HG03108 (cell line): ENCODE results near the gene PIGM.
"Not testable (repeated sequence)": the region's sequence is repeated elsewhere in the genome, so short reads cannot be mapped to it uniquely, and the experiment has no call there.

Source experiments
- ATAC-seq: cut with Tn5 transposase; IDR thresholded peaks from one replicate; pipeline ENCODE4 v1.9.1; 2021; ENCODE audit warnings: moderate library complexity; ENCODE audit not compliant: unreplicated experiment

Gene PIGM

GRCh38 chr1:160061369-160062229, 29.8 kb upstream of the PIGM start:
- no peak for ATAC-seq

DNA sequence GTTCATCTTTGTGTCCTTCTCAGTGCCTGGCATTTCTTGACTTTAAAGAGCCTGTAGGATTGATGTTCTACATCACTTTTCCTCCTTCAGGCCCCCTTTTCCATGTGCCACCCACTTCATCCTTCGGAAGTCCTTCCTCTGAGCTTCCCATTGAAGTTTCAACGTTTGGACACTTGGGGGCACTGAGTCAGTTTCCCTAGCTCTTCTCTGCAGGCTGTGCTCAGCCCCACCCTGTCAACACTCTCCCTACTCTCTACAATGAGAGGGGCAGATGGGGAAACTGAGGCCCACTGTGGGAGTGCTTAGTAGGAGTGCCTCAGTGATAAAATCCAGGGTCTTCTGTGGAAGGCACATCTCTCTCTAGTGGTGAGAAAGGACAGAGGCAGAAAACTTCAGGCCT, 26.3 kb upstream of the PIGM start:
- no peak for ATAC-seq

DNA sequence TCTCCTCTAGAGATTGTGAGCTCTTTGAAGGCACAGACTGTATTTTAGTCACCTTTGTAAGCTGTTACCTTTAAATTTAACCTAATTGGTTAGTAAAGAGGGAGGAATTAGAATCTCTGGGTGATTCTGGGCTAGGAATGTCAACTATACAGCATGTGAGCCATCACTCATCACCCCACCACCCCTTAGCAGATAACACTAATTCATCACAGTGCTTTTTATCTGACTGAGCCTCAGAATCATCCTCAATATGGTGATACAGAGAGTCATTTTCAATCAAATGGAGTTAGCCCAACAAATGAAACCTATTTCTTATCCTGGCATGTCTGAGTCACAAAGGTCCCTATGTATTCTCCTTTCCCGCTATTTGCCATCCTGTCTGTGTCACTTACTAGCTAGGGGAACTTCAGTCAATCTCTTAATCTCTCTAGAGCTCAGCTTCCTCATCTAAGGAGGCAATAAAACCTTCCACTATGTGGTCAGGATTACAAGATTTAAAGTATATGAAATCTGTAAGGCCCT, 24.9 kb upstream of the PIGM start:
- no peak for ATAC-seq

GRCh38 chr1:160053548-160054365, 22.0 kb upstream of the PIGM start:
- no peak for ATAC-seq

DNA sequence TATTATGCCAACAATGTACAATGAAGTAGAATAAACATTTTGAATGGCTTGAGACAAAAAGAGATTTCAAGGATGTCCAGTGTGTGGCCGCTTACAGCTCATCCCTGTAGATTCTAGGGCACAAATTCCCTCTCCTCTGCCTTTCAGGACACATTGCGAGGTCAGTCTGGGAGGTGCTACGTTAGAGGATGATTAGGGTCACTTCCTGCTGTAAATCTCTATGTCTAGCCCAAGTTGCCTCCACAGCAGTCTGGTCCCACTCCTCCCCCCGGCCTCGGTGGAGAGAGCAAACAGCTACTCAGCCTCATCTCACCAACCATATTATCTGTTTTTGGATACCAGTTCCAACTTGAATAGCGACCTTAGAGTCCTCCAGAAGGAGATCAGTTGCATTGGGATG, 21.1 kb upstream of the PIGM start:
- no peak for ATAC-seq

DNA sequence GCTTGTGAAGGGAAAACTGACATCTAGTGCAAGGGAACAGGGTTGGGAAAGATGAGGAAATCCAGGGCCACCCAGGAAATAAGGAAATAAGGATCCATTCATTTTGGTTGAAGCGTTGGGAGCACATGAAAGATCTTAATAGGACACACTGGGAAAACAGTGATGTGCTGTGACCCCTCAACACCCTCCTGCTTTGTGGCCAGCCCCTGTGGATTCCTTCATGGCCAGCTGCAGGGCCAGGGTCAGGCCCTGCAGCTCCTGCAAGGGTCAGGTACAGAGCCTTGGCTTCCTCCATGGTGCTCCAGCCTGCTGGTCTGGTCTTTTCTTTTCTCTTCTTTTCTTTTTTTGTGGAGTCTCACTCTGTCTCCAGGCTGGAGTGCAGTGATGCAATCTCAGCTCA, 18.8 kb upstream of the PIGM start:
- no peak for ATAC-seq

DNA sequence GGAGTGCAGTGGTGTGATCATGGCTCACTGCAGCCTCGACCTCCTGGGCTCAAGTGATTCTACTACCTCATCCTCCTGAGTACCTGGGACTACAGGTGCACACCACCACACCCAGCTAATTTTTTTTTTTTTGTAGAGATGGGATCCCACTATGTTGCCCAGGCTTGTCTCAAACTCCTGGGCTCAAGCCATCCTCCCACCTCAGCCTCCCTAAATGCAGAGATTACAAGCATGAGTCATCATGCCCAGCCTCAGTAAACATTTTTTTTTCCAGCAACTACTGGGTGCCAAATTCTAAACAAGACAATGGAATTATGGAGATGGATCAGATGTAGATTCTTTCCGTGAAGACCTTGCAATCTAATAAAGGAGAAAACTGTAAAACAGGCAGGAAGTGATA, 18.4 kb upstream of the PIGM start:
- not testable (repeated sequence) for ATAC-seq

GRCh38 chr1:160049101-160049500, 17.3 kb upstream of the PIGM start:
- no peak for ATAC-seq

DNA sequence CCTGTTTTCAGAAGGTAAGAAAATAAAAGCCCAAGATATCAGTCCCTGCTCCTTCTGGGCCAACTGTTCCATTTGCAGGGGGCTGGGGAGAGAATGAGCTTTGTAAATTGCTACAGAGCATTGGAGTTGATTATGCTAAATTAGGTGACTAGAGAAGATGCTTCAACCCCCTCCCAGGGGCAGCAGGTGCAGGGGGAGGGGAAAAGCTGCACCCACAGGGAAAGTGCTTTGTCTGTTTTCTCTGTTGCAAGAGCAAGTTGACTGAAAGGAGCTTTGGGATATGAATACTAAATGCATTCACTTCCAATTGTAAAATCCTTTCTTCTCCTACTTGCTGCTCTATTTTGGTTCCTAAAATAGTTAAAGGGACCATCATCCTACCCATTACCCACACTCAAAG, 16.5 kb upstream of the PIGM start:
- no peak for ATAC-seq

DNA sequence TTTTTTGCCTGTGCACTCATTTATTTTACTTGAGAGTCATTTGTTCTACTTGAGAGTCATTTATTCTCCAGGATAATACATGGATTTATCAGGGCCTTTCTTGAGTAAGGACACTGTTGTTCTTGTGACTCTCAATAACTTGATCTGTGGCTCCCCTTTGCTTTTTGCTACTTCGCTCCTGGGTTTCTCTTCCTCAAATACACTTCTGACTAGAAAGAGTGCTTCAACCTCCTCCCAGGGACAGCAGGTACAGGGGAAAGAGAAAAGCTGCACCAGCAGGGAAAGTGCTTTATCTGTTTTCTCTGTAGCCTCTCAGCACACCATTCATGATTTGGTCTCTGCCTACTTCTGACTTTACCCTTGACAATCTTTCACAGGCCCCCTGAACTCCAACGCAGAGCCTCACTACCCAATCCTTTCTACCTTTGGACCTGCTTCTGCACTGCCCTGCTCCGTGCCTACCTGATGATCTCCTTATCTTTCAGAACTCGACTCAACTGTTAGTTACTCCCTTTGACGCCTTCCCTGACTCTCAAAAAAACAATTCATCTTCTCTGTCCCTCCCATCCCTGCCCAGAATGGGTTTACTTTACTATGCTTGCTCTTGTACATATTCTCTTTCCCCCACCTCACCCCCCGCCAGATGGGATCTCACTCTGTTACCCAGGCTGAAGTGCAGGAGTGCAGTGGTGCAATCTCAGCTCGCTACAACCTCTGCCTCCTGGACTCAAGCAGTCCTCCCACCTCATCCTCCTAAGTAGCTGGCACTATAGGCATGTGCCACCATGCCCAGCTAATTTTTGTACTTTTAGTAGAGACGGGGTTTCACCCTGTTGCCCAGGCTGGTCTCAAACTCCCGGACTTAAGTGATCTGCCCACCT, 15.6 kb upstream of the PIGM start:
- ATAC-seq = no peak

DNA sequence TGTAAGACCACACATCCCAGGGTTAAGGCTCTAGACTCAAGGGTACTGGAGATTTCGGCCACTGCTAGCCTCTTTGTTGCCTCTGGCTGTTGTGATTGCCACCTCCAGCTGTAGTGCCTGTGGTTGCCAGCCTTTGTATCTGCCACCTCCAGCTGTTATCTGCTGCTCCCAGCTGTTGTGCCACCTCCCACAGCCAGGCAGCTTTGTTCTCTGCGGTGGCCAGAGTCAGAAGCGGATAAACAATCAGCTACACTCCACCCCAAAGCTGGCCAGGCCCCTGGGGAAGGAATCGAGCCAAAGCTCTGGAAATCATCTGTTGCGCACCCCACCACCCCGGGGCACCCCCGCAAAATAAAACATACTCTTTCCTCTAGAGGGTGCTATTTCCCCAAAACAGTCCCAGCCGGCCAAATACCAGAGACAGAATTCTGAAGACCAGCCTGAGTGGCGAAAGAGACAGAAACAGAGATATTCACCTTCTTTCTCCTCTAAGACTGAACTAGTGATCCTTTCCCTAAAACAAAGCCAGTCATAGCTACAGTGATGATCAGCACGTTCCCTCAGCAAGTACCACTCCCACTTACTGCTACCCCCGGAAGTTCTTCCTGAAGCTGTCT, 14.8 kb upstream of the PIGM start:
- ATAC-seq = no peak

DNA sequence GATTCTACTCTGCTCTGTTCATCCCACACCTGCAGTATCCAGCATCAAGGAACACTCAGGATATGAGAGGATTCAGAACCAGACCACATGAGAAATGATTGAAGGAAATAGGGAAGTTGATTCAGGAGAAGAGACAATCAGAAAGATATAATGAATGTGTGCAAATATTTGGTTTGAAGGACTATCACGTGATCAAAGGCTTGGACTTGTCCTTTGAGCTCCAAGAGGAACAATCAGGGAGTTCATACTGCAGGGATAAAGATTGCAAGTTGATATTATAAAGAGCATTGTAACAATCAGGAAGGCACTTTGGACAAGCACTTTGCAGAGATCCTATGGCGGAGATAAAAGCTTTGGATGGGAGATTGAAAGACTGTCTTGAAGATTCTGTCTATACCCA, 13.9 kb upstream of the PIGM start:
- ATAC-seq = no peak

DNA sequence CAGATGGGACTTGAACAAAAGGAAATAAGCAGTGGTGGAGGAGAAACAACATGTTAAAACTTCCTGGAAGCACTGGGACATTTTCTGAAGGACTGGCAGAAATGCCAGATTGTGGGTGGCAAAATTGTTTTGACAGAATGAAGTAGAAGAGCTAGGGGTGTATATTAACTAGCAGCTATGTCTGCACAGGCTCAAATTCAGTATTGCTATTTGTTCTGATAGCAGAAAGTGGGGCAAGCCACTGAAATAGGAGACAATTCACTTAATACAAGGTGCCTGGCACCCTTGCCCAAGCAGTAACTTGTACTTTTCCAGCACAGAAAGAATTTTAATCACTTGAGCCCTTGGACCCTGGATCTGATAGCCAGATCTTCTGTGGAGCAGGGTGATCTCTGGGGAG, 11.8 kb upstream of the PIGM start:
- ATAC-seq = no peak

DNA sequence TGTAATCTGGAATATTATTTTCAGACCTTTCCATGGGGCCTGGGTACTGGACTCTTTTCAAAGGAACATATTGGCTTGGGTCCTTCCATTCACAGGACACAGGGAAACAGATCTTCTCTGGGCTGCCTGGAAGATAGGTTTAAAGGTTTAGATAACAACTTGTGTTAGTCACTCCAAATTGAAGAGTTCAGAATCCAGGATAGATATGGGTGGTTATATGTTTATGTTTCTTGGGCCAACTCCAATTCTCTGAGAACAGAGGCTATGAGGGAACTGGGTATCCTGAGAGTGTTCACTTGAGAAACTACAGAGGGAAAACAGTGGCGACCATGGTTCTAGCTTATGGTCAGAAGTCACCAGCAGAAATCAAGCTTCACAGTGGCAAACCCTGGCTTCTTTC, 8.7 kb upstream of the PIGM start:
- no peak for ATAC-seq

DNA sequence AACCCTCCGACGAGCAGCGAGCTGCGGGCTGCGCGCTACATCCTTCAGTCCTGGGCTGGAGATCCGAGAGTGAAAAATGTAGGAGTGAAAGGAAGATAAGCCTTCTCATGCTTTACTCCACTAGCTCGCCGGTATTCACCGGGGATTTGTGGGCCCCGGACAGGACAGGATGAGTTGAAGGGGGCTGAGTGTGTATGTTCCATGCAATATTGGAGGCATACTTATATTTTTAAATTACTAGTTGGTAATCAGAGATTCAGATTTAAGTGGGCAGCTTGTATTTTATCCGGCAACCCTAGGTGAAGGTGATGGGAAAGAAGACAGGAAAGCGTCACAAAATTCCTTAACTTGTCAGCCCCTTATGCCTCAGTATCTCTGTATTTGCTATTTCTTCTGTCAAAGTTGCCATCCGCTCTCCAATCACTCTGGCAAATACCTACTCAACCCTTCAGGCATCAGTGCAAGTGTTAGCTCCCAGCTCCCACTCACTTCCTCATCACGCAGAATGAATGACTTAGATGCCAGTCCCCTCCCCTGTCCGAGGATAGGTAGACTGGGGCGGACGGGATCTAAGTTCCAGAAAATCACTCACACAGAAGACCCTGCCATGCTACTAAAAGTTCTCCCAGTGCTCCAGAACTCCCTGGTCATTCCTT, 503 bp upstream of the PIGM start:
- peak; percentile 2 for ATAC-seq

GRCh38 chr1:160030657-160031364, 979 bp downstream of the PIGM start:
- peak; percentile 6 for ATAC-seq

DNA sequence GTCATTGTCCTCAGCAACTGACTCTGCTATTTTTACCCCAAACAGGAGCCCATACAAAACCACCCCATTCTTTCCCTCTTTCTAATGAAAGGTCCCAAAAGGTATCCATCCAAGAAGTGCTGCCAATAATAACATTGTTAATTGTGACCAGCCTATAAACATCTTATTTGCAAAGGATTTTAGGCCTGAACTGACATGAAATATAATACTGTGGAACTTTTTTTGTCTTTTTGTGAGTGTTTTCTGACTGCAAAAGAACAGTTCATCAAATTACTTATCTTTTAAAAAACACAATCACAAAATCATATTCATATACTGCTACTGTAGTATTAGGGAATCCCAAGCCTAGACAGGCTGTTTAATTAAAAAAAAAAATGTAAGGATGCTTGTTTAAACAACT, 3.4 kb downstream of the PIGM start:
- no peak for ATAC-seq

GRCh38 chr1:160025314-160025713, 6.5 kb downstream of the PIGM start:
- no peak for ATAC-seq

- no peak for ATAC-seq
Measured at GRCh38 chr1:160024195-160024905, 7.4 kb downstream of the PIGM start.
